Activated CD4-positive, CD25-positive, alpha-beta regulatory T cell (primary cell): ENCODE results near the gene TP53I13.
A peak's percentile ranks its signal among the peaks of the same experiment; 100 is the strongest.

Experiments used
- DNase-seq, 4 experiments: peaks; one replicate each; lab custom pipeline; 2025; lab: John Stamatoyannopoulos, UW

TP53I13 gene

DNA sequence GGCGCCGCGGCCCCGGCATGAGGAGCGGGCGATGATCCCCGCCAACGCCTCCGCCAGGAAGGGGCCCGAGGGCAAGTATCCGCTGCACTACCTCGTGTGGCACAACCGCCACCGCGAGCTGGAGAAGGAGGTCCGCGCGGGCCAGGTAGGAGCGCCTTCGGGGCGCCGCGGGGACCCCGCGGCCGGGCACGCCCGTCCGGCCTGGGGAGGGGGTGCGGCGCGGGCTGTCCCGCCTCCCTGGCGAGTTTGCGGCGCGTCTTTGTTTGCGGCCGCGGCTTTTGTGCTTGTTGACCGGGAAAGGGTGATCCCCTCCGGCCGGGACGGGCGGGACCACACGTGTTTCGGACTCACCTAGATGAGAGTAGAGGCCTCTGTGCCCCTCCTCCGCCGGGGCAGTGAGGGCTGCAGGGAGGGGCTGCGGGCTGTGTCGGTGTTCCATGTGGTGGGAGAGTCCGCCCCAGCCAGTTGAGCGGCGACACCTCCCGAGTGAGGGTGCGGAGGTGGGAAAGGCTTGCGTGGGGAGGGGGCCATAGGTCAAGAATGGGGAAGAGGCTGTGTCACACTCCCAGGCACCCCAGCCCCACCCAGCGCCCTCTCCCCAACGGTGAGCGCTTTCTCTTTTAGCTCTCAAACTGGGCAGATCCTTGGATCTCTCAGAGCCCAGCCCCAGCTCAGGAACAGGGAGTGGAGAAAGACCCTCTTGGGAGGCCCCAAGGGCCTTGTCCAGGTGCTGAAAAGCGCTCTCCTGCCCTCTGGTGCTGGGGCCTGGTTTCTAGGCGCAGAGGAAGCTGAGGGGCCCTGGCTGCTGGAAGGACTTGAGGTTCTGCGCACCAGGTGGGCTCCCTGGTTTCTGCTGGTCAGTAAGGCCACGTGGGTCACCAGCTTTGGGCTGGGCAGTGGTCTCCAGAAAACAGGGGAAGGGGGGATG is 25.4 kb downstream of the TP53I13 start:
- no peak for DNase-seq

DNA sequence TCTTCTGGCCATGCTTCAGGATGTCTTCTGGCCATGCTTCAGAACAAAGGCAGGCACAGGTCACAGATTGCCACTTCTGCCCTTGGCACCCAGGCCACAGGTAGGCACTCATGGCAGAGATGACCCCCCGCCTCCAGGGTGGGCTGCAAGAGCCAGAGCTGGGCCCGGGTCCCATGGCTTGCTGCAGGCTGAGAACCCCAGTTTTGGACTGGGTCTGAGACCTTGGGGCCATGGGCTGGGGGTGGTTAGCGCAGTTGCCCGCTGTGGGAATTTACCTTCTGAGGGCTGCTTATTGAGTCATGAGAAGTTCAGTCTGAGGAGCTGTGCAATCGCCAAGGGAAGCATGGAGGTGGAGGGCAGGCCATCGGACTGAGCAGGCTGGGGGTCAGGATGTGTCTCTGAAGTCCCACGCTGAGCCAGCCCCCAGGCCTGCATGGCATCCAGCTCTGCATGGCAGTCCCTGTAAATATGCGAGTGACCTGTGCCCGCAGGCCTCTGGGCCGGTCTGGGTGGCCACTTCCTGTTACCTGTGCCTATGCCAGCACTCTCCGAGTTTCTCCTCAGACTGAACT is 26.1 kb downstream of the TP53I13 start:
- no peak for DNase-seq

GRCh38 chr17:29595107-29595942 is 26.8 kb downstream of the TP53I13 start:
- DNase-seq = no peak

- no peak for DNase-seq
Measured at GRCh38 chr17:29595943-29596774, 27.7 kb downstream of the TP53I13 start.

DNA sequence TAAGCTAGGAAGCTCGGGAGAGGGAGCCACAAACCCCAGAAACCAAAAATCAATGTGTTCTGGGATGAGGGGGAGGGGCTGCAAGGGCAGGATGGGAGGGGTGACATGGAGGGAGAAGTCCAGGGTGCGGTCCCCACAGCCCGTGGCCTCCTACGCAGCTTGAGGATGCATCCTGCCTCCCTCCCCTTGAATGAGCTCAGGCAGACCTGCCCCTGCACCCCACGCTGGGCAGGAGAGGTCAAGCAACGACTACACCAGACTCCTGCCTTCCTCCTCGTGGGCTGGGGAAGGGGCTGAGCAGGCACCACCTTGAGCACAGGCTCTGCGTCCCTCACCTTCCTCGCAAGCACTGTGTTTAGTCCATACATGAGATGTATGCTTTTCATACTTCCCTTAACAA is 28.3 kb downstream of the TP53I13 start:
- DNase-seq = no peak

GRCh38 chr17:29597361-29598172 is 29.1 kb downstream of the TP53I13 start:
- DNase-seq = no peak

- DNase-seq = no peak
Measured at GRCh38 chr17:29603109-29603674, 34.7 kb downstream of the TP53I13 start.

GRCh38 chr17:29607557-29608195 is 39.2 kb downstream of the TP53I13 start:
- DNase-seq = no peak

DNA sequence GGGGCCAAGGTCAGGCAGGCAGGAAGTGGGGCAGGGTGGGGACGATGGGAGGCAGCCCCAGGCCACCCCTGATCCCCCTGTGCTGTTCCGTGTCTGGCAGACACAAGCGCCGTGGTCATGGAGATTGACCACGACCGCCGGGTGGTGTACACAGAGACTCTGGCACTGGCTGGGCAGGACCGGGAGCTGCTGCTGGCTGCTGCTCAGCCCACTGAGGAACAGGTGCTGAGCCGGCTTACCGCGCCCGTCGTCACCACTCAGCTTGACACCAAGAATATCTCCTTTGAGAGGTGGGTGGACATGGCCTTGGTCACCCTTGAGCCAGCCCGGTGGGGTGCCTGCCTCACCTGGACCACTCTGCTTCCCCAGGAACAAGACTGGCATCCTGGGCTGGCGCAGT is 40.5 kb downstream of the TP53I13 start:
- no peak for DNase-seq

GRCh38 chr17:29610395-29610794 is 41.9 kb downstream of the TP53I13 start:
- DNase-seq = no peak

GRCh38 chr17:29611351-29612093 is 43.0 kb downstream of the TP53I13 start:
- DNase-seq = no peak

- DNase-seq = no peak
Measured at GRCh38 chr17:29612094-29612403, 43.5 kb downstream of the TP53I13 start.

DNA sequence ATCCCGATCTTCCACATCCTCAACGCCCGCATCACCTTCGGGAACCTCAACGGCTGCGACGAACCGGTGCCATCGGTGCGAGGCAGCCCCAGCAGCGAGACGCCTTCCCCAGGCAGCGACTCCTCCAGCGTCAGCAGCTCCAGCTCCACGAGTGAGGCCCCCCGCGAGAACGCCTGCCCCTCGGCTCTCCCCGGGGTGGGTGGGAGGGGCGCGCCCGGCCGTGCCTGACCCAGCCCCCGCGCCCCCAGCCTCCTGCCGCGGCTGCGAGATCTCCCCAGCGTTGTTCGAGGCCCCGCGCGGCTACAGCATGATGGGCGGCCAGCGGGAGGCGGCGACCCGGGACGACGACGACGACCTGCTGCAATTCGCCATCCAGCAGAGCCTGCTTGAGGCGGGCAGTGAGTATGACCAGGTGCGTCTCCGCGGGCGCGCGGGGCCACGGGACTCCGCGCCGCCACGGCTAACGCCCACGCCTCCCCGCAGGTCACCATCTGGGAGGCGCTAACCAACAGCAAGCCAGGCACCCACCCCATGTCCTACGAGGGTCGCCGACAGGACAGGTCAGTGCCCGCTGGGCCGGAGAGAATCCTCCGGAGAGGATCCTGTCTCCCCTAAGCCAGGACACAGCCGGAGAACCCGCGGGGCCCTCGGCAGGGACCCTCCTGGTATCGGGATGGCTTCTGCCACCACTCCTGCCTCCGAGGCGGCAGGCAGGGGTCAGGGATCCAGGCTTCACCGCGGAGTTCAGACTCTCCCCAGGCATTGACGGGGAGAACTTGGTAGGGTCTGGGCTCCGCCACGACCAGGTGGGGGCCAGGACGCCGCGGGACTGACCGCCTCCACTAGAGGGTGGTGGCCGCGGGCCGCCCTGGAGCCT is 44.1 kb downstream of the TP53I13 start:
- no peak for DNase-seq

GRCh38 chr17:29613352-29613837 is 44.9 kb downstream of the TP53I13 start:
- peak; percentile 84 to 93 (median 88) for DNase-seq

DNA sequence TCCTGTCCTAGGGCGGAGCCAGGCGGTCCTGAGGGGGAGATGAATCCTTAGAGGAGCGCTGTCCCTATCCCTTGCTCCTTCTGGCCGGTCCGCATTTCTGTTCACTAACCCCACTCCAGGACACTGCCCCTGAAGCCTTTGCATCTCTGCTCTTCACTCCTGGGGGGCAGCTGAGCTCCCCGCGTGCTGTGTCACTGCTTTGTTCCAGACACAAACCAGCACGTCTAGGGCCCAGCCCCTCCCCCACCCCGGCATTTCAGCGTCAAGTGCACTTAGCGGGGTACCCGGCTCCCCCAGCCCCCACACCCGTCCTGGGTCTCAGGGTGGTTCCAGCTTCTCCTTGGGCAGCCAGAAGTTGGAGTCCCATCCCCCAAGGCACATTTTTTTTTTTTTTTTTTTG is 45.4 kb downstream of the TP53I13 start:
- DNase-seq = no peak

DNA sequence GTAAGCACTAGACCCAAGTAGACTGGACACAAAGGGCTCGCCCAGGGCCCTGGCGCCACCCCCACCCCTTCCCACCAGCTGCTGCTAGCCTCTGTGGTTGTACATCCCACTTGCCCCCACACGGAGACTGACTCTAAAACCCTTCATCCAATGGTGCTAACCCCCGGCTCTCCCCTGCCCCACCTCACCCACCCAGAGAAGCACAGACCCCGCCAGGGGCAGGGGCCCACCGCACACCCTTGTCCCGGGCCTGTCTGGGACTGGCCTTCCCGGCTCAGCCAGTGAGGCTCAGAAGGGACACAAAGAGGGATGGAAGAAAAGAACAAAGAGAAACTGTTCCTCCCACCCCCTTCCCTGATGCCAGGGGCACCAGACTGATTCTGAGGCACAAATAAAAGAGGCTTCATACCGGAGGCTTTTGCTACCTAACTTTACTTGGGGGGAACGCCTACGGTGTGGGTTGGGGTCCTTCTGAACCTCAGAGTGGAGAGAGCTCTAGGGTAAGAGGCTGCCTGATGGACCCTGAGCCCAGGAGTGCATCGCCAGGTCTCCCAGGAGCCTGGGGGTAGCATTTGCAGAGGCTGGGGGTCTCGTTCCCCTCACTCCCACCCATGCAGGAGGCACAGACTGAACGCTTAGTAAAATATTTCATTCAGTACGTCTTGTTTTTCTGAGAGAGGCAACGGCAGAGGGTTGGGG is 46.0 kb downstream of the TP53I13 start:
- DNase-seq = no peak

- DNase-seq = peak in 2 of 4 experiments; percentile 41 to 56
Measured at GRCh38 chr17:29615048-29615385, 46.5 kb downstream of the TP53I13 start.
